SKM-1 (cell line): Measurements from ENCODE around the gene MEMO1.

Source experiments
- DNase-seq: peaks from one replicate; lab custom pipeline; 2025; ENCODE audit not compliant: unreplicated experiment; lab: John Stamatoyannopoulos, UW

MEMO1 gene

DNA sequence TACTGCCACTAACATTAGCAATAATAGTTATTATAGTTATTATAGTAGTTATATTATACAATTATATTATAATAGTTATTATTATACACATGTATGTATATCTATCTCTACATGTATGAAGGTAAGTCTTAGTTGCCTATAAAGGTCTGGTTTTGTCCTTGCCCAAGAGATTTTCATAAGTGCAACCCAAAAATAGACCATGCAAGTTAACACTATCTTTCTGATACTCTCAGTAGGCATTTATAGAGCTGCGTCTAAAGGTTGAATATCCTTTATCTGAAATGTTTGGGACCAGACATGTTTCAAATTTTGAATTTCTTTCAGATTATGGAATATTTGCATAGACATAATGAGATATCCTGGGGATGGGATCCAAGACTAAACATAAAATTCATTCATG is 175.4 kb downstream of the MEMO1 start:
- no peak for DNase-seq

DNA sequence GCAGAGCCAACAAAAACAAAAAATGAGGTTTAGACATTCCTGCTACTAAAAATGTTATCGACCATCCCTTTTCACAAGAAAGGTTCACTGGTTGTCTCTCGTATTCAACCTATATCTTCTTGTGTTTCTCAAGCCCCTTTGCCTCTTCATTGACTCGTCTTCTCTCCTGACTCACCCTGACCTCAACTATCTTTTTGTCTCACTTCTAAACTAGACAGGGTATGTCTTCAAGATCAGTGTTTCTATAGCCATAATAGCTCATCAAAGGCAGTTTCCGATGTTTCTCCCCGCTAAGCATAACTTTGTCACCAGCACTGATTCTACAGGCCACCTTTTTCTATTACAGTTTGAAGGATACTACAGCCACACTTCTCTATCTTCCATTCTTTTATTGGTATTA is 178.4 kb downstream of the MEMO1 start:
- DNase-seq: no peak

- no peak for DNase-seq
Observed at GRCh38 chr2:31831585-31831984, 179.2 kb downstream of the MEMO1 start.

GRCh38 chr2:31828891-31829290 is 181.9 kb downstream of the MEMO1 start:
- DNase-seq: no peak

DNA sequence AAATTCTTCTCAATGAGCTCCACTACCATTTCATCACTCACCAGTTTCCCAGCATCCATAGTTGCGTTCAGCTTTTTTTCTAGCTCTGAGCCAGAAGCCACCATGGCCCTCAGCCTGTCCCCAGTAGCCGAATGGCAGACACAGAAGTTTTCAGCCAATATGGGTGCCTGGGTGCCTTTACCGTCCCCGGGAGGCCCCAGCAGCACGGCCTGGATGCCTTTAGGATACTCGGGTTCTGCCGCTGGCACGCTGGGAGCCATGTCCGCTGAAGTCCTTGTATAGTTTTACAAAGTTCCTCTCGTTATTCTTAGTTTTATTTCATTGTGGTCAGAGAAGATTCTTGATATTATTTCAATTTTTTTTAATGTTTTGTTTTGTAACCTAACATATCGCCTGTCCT is 187.2 kb downstream of the MEMO1 start:
- no peak for DNase-seq

DNA sequence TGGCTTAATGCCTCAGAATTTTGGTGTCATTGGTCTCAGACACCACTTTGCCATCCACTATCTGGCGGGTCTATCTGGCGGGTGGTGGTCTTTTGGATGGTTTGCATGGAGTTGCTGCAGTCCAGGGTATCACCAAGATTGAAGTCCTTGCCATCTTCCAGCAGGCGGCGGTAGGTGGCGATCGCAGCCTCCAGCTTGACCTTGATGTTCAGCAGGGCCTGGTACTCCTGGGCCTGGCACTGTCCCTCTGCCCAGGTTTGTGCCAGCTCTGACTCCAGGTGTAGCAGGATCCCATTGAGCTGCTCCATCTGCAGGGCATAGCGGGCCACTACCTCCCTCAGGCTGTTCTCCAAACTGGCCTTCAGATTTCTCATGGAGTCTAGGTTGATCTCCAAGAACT is 188.2 kb downstream of the MEMO1 start:
- no peak for DNase-seq
